HG03097 (cell line): ENCODE results near the gene METTL17.
"Not testable (repeated sequence)": the region's sequence is repeated elsewhere in the genome, so short reads cannot be mapped to it uniquely, and the experiment has no call there.

Experiments used
- ATAC-seq: cut with Tn5 transposase; IDR thresholded peaks from one replicate; pipeline ENCODE4 v1.9.1; 2021; ENCODE audit not compliant: unreplicated experiment, low FRiP score

METTL17 gene

DNA sequence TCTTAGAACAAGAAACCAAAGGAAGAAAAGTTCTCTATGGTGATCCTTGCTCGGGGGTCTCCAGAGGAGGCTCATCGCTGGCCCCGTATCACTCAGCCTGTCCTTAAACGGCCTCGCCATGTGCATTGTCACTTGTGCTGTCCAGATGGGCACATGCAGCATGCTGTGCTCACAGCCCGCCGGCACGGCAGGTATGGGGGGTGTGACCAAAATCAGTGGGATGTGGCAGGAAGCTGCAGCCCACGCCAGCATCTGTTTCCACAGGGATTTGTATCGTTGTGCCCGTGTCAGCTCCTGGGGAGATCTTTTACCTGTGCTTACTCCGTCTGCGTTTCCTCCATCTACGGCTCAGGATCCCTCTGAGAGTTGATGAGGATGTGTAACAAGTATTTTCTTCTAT, 6.7 kb downstream of the METTL17 start:
- no peak for ATAC-seq

DNA sequence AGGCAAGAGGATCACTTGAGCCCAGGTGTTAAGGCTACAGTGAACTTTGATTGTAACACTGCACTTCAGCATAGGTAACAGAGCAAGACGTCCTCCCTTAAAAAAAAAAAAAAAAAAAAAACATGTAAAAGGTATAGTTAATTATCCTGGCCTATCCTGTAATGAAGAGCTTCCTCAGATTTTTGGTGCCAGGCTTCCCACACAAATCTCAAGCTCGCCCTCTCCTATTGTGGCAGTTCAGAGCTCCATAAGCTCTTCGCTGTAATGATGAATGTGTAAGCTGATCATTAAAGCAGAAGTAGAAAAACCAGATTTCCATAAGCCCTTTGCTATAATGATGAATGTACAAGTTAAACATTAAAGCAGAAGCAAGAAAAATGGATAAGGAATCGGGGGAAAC, 7.3 kb downstream of the METTL17 start:
- ATAC-seq: no peak

DNA sequence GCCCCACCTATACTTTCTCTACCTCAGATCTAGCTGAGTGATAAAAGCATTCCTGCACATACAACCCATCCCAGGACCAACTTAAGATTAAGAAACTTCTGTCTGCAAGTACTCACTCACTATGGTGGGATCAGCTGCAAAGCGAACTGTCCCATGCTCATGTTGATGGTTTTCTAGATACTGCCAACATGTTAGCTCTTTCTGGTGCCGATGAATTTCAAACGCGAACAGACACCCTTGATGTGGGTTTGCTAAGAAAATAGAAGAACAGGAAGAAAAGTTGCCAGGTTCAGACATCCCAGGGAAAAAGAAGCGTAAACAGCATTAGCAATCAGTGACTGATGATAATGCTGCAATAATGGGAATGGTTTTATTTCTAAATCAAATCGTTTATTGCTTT, 7.8 kb downstream of the METTL17 start:
- no peak for ATAC-seq

DNA sequence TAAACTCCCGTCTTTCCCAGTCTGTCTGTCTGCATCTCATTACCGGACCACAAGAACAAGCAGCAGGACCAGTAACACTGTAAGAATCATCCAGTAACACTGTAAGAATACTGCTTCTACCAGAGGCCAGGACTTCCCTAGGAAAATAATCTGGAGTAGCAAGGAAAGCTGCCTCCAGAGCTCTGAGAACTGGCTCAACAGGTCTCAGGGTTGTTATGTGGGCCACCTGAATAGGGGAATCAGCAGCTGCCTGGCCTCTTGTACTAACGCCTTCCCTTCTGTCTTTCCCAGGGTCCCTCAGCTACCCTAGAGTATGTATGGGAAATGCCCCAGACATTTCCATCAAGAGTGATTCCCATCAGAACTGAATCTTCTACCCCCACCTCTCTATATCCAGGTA, 8.4 kb downstream of the METTL17 start:
- ATAC-seq: no peak

DNA sequence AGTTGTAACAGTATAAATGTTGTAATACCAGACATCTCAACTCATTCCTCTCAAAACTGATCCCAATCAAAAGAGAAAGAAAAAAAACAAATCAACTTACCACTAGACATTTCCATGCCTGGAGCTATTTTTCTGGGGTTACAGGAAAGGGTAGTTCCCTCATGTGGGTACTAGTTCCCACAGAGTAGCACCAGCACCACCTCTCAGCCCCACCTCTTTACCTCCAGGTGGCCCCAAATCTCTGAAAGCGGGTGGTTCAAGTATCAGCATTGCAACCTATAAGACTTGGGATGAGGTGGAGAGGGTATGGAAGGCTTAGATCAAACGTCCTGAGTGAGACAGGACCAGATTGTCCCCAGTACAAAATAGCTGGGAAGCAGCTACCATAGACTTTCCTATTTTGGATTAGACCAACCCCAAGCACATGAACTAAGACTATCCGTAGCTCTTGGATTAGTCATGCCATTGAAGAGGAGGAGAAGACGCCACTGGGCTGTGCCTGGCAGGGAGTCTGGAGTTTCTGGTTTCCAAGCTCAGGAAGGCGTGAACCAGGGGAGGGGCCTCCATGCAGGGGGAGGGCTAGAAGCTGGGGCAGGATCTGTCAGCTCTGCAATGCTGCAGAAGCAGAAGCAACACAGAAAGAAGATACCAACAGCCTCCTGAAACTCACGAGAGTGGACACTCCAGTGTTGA, 9.0 kb downstream of the METTL17 start, which contains the start of gene SLC39A2:
TSS of gene SLC39A2 (plus strand) at position 620 of the 693 bp plus-strand sequence. CDS start 154 bp downstream, outside the sequence.
- ATAC-seq: no peak

DNA sequence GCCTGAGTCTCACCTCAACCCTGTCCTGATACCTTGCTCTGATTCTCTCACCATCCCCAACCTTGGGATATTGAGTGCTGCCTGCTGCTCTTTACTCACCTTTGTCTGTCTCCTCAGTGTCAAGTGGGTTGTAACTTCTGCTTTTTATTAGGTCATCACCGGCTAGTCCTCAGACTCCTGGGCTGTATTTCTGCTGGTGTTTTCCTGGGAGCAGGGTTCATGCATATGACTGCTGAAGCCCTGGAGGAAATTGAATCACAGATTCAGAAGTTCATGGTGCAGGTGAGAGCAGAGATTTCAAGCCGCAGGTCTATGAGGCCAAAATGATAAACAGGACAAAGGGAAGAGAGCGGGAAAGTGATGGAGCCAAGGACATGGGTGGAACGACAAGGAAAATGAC, 9.8 kb downstream of the METTL17 start:
- no peak for ATAC-seq

DNA sequence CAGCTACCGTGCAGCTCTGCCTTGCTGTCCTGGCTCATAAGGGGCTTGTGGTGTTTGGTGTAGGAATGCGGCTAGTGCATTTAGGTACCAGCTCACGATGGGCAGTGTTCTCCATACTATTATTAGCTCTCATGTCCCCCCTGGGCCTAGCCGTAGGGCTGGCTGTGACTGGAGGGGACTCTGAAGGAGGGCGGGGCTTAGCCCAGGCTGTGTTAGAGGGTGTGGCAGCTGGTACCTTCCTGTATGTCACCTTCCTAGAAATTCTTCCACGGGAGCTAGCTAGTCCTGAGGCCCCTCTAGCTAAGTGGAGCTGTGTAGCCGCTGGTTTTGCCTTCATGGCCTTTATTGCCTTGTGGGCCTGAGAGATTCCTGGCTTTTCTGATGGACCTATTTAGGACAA, 11.4 kb downstream of the METTL17 start:
- no peak for ATAC-seq

DNA sequence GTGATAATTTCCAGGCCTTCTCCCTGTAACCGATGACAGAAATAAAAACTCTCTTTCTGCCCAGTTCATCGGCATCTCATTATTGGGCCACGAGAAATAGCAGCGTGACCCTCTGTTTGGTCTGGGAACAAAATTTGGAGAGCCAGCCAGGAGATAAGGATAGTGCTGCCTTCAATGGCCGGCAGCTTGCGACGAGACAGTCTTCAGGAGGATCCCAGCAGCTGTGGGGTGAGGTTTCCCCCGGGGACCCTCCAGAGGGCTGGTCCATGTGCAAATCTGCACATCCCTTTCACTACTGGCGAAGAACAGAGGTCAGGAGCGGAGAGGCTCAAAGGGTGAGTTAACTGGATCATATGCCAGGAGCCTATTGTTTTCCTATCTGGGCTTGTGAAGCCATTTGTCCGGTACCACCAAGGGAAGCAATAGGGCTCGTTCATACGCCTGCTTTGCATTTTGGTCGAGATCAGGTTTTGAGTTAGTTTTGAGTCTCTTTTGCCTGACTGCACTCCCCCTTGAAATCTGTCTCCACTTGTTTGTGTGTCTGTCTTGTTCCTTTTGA, 14.1 kb downstream of the METTL17 start:
- no peak for ATAC-seq

DNA sequence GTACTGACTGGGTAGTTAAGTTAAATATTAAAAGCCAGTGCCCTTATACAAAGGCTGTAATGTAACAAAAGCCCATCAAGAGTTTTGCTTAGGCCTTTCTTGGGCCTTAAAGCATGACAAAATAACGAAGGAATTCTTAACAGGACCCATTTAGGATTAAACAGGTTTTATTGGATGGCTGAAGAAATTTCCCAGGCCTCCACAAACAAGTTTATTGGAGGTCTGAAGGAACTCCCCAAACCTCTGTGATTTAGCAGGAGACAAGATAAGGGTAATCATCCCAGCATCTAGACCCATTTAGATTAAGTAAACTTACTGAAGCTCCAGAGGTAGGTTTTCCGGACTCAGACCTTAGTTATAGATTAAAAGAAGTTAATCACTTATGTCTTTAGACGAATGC, 19.9 kb downstream of the METTL17 start:
- ATAC-seq: not testable (repeated sequence)

DNA sequence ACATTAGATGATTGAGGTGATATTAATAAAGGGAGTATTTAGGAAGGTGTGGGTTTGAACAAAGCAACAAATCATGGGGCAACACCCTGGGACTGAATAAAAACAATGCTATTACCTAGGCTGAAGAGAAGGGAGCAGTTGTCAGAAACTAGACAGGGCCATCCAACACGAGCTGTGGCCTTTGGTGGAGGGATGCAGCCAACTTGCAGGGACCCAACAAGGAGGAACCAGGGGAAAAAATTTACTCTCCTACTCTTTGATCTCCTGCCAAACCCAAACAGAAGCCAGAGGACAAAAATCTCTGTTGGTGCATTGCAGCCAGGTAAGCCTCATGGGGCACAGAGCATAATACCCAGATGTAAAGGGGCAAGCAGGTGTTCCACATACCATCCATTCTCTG, 21.4 kb downstream of the METTL17 start:
- ATAC-seq: no peak

DNA sequence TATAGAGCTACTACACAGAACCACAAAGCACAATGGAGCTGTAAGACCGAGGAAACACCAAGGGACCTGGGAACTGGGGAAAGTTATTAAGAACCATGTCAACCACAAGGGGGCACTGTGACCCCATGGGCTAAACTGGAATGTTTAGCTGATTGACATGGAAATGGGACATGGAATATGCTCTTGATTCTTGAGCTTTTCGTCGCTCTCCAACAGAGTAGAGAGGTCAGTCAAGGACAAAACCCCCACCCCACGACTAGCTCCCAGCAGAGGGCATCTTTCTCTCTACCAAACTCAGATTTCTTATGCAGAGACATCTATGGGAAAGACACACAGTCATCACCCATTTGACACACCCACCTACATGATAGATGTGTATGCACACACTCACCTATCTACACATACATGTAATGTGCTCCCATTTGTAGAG, 25.0 kb downstream of the METTL17 start:
- no peak for ATAC-seq

DNA sequence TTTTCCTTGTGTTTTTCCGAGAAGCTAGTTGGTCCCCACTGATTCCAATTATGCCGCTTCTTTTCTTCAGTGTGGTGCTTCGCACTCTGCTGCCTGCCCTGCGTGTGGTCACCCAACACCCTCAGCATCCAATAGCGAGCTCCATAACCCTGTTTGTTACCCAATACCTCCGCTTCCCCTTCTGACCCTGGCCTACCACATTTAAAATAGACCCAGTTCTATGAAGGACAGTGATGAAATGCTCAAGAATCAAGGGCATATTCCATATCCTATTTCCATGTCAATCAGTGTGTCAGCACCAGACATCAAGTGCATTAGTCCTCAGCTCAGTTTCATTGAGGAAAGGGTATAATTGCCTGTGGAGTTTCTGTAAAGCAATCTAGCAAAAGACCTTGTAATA, 25.5 kb downstream of the METTL17 start:
- no peak for ATAC-seq

DNA sequence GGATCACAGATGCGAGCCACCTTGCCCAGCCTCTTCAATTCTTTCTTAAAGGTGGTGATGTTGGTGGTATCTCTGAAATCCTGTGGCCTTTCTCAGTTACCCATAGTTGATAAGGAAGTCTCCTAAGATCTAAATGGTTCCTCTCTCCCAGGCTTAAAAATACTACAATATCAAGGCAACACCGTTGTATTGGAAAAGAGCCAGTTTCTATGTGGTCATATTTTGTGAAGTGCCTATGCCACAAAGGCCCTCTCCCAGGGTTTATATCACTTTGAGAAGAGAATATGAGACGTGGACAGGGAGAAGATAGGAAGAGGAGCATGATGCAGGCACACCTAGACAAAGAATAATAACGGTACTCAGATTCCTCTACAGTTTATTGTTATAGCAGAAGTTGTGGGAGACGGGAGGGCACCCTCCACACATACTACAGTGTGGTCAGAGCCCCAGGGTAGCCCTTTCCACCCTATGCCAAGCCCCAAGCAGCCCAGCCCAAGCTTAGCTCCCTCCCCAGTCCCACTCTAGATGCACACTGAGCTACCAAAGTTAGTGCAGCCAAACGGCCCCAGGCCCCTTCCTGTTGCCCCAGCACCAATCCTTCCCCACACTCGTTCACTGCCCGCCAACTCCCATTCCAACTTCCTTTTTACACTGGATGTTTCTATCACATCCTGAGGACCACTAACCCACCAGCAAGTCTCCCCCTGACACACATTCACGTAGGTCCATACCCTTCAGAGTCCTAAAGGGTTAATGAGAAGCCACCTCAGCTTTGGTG, 26.8 kb downstream of the METTL17 start:
- no peak for ATAC-seq

DNA sequence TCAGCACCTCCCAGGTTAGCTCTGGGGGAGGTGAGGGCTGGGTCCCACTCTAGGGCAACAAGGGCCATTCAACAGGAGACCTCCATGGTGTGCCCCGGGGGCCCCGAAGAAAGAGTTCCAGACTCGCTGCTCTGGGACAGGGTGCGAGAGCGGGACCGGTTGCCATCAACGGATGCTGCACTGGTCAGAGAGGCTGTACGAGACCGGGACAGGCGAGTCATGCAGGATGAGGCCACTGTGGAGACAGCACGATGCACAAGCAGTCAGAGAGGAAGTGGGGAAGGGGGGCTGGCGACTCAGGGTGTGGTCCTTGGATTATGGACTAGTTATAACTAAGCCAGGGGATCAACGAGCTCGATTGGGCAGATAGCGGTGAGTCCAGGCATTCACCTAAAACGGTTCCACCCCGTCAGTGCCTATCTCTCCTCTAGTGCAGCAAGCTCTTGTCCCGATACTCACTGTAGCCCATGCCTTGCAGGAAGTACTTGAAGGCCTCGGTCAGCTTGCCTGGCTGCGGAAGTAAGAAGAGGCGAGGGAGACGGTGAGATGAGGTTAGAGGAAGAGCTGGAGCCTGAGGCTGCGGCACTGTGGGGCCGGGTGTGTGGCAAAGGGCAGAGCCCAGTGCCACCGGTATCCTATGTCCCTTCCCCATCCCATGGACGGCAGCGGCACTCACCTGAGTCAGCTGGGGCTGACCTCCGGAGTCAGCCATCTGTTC, 27.9 kb downstream of the METTL17 start:
- no peak for ATAC-seq

DNA sequence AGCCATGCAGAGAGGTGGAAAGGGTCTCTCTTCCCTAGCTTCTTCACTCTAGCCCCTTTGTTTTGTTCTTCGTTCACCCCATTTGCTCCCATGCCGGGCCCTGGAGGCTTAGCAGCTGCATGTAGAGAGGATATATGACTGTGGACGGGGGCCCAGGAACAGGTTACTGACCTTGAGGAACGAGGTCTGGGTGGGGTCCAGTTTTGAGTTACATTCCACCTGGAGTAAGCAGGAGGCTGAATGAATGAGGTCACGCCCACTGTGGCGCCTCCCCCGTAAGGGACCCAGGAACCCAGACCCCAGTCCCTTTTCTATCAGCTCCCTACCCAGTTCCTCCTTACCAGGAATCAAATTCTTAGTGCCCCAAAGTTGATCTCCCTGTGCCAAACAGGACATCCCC, 28.5 kb downstream of the METTL17 start:
- ATAC-seq: no peak

DNA sequence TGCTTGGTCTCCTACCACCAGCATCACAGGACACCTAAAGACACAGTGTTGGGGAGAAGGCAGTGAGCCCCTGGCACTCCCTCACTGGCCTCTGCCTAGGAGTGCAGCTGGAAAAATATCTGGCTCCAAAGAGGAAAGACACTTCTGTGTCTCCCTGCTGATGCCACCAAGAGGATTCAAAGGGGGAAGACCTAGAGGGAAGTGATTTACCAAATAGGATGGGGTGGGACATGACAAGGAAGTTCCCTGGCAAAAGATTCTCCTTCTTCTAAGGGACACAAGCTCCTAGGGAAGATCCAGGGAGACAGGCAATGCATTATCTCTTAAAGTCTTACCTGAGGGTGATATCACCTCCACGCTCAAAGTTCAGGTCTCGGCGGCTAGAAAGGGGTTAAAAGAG, 29.0 kb downstream of the METTL17 start:
- ATAC-seq: no peak

DNA sequence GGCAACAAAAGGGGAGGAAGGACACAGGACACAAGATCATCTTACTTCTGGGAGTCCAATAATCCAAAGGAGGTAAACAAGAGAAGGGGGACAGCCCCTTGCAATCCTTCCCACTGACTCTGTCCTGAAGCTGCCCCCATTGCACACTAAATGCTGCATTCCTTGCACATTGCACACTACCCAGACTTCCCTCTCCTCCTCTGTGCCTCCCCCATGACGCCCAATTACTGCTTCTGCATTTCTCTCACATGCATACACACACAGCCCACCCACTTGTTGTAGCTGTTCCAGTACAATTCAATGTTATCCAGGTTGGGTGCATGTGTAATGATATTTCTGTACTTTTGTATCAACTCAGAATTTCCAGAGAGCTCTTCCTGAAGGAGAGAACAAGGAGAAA, 29.6 kb downstream of the METTL17 start:
- no peak for ATAC-seq

DNA sequence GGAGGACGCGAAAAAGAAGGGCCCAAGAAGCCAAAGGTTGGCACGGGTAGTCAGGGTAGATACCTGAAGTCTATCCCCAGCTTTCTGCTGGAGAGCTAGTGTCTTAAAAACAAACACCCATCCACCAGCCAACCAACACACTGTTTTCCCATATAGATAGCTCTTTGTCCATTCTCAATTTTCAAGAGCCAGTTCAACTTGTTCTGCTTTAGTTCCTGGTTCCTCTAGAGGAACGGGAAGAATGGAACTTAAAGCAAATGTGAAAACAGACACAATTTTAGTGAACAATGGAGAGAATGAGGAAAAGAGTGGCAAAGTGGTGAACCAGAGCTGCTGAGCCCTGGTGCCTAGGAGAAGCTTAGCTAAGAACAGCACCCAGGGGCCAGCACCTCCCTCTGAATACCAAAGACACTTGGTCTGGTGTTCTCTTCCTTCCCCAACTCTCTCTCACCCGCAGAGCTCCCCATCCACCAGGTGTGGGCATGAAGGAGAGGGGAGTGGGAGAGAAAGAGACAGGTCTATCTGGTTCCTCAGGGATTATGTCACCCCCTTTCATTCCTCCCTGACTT, 31.3 kb downstream of the METTL17 start:
- ATAC-seq: no peak

DNA sequence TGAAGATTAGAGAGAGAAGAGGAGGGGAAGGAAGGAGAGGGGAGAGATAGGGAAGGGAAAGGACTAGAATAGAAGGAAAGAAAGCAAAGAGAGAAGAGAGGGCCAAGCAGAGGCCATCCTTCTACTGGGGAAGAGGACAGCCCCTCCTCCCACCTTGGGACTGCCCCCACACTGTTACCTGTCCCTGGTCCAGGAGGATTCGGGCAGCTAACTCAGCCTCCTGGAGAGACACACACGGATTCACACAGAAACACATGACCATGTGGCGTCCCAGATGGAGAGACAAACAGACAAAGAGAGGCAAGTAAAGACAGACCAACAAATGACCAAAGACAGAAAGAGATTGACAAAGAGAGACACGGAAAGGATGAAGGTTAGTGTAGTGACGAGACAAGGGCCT, 32.9 kb downstream of the METTL17 start:
- ATAC-seq: no peak

DNA sequence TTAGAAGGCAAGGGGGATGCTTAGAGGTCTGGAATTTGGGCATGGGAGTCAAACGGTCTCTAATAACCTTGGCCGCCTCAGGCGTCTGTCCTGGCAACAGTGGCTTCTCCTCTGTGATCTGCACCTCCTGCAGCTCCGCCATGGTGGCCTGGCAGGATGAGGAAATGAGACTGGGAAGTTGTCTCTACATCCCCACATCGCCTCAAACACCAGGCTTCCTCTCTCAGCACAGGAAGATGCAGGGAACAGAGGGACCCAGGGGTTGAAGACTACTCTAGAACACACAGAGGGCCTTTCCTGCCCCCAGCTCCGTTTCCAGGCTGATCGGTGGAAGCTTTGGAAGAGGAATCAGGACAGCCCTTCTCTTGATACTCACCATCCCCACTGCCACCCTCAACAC, 33.4 kb downstream of the METTL17 start:
- no peak for ATAC-seq
